Activated gamma-delta T cell (primary cell): ENCODE measurements around the gene CROCC.
"Not testable (repeated sequence)": the region's sequence is repeated elsewhere in the genome, so short reads cannot be mapped to it uniquely, and the experiment has no call there.

Experiments
- DNase-seq: peaks from one replicate; lab custom pipeline; 2025; lab: John Stamatoyannopoulos, UW

The CROCC gene

GRCh38 chr1:16916036-16916880, 5.5 kb upstream of the CROCC start:
- not testable (repeated sequence) for DNase-seq

GRCh38 chr1:16918371-16918770, 3.4 kb upstream of the CROCC start:
- no peak for DNase-seq

GRCh38 chr1:16918936-16919665, 2.6 kb upstream of the CROCC start:
- DNase-seq: not testable (repeated sequence)

- DNase-seq: no peak
These were observed 780 bp upstream of the CROCC start for GRCh38 chr1:16920951-16921350.

DNA sequence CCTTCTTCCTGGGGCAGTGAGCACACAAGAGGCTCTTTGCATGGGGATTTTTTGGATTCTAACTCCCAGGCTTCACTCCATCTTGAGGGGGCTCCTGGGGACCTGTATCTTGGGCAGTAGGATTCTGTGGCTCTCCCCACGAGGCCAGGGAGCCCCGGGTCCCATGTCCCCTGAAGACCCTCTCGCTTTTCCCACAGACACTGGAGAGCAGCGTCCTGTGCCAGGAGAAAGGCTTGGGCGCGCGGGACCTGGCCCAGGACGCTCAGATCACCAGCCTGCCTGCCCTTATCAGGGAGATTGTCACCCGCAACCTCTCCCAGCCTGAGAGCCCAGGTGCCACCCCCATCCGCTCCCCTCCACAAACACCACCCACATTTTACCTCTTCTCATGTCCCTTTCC, 735 bp downstream of the CROCC start:
- no peak for DNase-seq

DNA sequence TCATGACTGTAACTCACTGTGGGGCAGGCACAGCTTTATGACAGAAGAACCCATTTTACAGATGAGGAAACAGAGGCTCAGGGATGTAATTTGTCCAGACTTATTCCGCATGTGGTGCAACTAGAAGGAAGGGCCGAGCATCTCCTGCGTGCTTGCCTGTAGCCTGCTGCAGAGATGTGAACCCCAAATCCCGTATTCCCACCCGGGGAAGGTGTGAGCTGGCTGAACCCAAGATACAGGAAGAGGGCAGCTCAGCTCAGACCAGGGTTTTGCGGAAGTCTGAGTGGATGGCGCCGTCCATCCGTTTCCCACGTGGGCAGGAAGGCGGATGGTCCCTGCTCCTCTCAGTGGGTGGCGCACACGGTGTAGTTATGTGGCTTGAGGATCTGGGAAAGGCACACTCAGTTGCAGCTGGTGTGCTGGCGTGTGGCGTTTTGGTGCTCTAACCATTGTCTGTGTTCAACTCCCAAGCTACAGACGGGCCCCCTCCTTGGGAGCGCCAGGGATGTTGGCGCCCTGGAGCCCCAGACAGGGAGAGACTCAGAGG, 1.2 kb downstream of the CROCC start:
- no peak for DNase-seq

- DNase-seq: no peak
These were observed 2.6 kb downstream of the CROCC start for GRCh38 chr1:16924216-16924918.

GRCh38 chr1:16924919-16925477, 3.3 kb downstream of the CROCC start:
- DNase-seq: no peak

DNA sequence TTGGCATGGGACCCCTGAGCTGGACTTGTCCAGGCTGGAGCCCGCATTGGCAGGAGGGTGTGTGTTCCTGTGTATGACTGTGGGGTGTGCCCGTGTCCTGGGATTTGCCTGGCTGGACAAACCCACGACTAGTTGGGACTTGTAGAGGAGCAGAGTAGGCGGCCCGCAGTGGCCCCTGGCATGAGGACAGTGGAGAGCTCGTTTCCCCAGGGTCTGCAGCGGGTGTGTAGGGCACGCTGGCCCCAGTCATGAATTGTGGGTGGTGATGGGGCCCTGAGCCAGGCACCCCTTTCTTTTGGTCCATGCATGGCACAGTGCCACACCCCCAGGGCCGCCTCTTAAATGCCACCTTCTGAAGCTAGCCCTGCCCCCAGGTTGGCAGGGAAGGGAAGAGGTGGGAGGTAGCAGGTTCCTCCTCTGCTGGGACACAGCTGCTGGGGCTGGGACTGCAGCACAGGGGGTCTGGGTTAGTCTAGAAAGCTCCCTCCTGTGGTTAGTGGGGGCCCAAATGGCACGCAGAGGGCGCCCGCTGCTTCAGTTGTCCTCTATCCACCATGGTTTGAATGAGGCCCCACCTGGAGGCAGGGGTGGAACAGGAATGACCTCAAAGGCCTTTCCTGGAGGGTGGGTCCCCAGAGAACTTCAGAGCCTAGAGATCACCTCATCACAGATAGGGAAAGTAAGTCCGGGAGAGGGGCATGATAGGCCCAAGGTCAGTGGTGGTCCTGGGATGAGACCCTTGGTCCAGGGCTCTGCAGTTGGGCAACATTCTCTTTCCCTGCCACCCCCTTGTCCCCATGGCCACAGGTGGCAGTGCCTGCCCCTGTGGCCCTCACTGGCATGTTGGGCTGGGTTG, 4.1 kb downstream of the CROCC start:
- DNase-seq: no peak

- DNase-seq: no peak
These were observed 4.9 kb downstream of the CROCC start for GRCh38 chr1:16926491-16927073.

GRCh38 chr1:16927256-16927655, 5.5 kb downstream of the CROCC start:
- DNase-seq: no peak

DNA sequence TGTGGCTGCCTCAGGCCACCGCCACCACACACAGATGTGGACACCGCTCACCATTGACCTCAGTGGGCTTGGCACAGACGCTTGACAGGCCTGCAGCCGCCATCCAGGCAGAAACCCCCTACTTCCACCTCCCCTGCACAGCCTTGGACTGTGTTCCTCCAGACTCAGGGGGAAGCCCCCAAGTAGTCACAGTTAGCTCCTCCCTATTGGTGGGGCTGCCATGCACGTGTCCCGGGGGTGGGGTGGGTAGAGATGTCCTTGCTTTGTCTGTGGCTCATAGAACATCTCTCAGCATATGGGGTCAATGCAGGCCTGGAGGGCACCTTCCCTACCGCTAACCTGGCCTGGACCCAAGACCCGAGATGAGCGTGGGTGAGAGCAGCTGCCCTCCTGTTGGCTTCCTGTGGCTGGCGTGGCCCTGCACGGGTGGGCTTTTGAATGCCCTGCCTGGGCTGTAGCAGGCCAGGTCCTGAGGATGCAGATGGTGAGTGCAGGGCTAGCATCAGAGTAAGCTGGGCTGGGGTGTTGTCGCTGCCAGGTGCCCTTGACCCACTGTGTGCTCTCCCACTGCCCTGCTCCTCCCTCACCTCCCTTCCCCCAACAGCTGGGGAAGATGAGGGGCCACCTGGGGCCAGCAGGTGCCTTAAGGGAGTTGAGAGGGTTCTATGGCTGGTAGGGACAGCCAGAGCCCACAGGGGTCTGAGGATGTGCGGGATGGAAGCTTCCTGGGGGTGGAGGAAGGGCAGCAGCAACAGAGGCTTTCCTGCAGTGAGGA, 6.2 kb downstream of the CROCC start:
- DNase-seq: no peak

GRCh38 chr1:16929146-16930041, 7.7 kb downstream of the CROCC start:
- DNase-seq: not testable (repeated sequence)

GRCh38 chr1:16931206-16931934, 9.6 kb downstream of the CROCC start:
- DNase-seq: not testable (repeated sequence)

GRCh38 chr1:16933945-16934344, 12.2 kb downstream of the CROCC start:
- not testable (repeated sequence) for DNase-seq

DNA sequence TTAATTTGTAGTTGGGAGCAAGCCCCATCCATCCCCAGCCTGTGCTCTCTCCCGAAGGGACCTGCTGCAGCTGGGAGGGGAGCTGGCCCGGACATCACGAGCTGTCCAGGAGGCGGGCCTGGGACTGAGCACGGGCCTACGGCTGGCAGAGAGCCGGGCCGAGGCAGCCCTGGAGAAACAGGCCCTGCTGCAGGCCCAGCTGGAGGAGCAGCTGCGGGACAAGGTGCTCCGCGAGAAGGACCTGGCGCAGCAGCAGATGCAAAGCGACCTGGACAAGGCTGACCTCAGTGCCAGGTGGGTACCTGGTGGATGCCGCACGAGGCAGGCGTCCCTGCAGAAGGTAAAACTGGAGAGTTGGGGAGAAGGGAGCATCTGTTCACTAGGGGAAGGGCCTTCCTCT, 14.8 kb downstream of the CROCC start:
- not testable (repeated sequence) for DNase-seq

DNA sequence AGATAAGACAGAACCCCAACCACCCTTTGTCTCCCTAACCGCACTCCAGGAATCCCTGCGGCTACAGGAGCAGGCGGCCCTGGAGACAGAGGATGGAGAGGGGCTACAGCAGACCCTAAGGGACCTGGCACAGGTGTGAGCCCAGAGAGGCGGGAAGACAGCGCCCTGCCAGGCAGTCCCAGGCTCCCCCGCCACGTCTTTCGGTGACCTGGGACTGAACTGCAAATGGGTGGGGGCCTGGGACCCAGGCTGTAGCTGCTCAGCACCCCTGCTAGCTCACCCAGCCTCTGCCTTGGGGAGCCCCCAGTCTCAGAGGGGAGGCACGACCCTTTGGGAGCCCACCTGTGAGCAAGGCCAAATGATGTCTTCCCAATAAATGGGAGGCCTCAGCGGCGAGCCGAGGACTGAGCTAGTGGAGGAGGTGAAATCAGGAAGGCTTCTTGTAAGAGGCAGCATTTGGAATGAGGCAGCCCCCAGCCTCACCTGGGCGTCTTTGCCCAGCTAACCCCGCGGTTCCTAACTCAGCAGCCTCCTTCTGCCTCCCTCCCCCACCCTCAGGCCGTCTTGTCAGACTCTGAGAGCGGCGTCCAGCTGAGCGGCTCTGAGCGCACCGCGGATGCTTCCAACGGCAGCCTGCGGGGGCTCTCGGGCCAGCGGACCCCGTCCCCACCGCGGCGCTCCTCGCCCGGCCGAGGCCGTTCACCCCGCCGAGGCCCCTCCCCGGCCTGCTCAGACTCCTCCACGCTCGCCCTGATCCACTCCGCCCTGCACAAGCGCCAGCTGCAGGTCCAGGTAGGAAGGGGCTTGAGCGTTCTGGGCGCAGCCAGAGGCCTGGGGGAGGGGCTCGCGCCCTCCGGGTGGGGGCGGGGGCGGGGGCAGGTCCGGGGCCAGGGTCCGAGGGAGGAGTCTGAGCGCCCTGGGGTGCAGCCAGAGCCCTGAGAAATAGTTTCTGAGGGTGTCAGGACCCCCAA, 16.9 kb downstream of the CROCC start:
- DNase-seq: no peak
